GM23338 (cell line): Measurements from ENCODE around the gene ATOH8. TPM values are rescaled to one million over a fixed set of nuclear protein-coding genes. Genes with fewer than 3 reads are reported as not detected.

Experiments
- ATAC-seq: fragments of 200-7000 bp; cut with Tn5 transposase; 3 replicates; pipeline ENCODE4 v1.9.1; 2020
- DNase-seq: peaks from one replicate; pipeline ENCODE4 v3.0.0-alpha.2; 2015; ENCODE audit warnings: low spot score
- H2AFZ ChIP-seq: fragments of 200-600 bp; sonication (generic); 2 replicates; pipeline ENCODE4 v1.8.0; 2016; ENCODE audit warnings: antibody characterized with exemption, mild to moderate bottlenecking, moderate library complexity
- H3F3A ChIP-seq: fragments of 200-600 bp; sonication (generic); replicated peaks from 2 replicates; pipeline ENCODE4 v1.8.0; 2017; ENCODE audit warnings: antibody characterized with exemption, mixed run types, low read depth
- H3K27ac ChIP-seq: fragments of 200-600 bp; sonication (generic); 2 replicates; pipeline ENCODE4 v1.6.1; 2016; ENCODE audit warnings: low read depth
- H3K27me3 ChIP-seq: fragments of 200-600 bp; sonication (generic); 2 replicates; pipeline ENCODE4 v1.8.0; 2016; ENCODE audit warnings: mild to moderate bottlenecking, mixed run types, moderate library complexity; ENCODE audit not compliant: insufficient read depth
- H3K36me3 ChIP-seq: fragments of 200-600 bp; sonication (generic); 2 replicates; pipeline ENCODE4 v1.8.0; 2016; ENCODE audit warnings: mild to moderate bottlenecking; ENCODE audit not compliant: insufficient read depth
- H3K4me1 ChIP-seq: fragments of 200-600 bp; sonication (generic); 2 replicates; pipeline ENCODE4 v1.8.0; 2016; ENCODE audit warnings: mild to moderate bottlenecking, moderate library complexity; ENCODE audit not compliant: insufficient read depth
- H3K4me2 ChIP-seq: fragments of 200-600 bp; sonication (generic); 2 replicates; pipeline ENCODE4 v1.7.1; 2017; ENCODE audit warnings: mixed run types
- H3K4me3 ChIP-seq: fragments of 200-600 bp; sonication (generic); 2 replicates; pipeline ENCODE4 v1.6.1; 2016; ENCODE audit warnings: mixed run types
- H3K79me2 ChIP-seq: fragments of 200-600 bp; sonication (generic); replicated peaks from 2 replicates; pipeline ENCODE4 v1.8.0; 2017; ENCODE audit warnings: mild to moderate bottlenecking; ENCODE audit not compliant: insufficient read depth
- H3K9me2 ChIP-seq: fragments of 200-600 bp; sonication (generic); 2 replicates; pipeline ENCODE4 v1.8.0; 2017; ENCODE audit not compliant: insufficient read depth
- H4K20me1 ChIP-seq: fragments of 200-600 bp; sonication (generic); replicated peaks from 2 replicates; pipeline ENCODE4 v1.8.0; 2017; ENCODE audit warnings: mild to moderate bottlenecking; ENCODE audit not compliant: insufficient read depth
- H3K27ac Mint-ChIP-seq: 2 replicates; pipeline ENCODE4 v1.8.0; 2020; ENCODE audit warnings: inconsistent platforms, mild to moderate bottlenecking, moderate library complexity, mixed read lengths
- H3K27me3 Mint-ChIP-seq: 3 replicates; pipeline ENCODE4 v1.8.0; 2022; ENCODE audit warnings: low read depth, mild to moderate bottlenecking, moderate library complexity, mixed read lengths, inconsistent platforms; ENCODE audit not compliant: insufficient read depth, poor library complexity
- H3K36me3 Mint-ChIP-seq: 3 replicates; pipeline ENCODE4 v1.8.0; 2021; ENCODE audit warnings: low read depth, mild to moderate bottlenecking, inconsistent platforms, moderate library complexity, mixed read lengths
- H3K4me1 Mint-ChIP-seq: 3 replicates; pipeline ENCODE4 v1.8.0; 2020; ENCODE audit warnings: mild to moderate bottlenecking, inconsistent platforms, mixed read lengths
- H3K4me3 Mint-ChIP-seq: 3 replicates; pipeline ENCODE4 v1.8.0; 2021; ENCODE audit warnings: moderate library complexity, mild to moderate bottlenecking, inconsistent platforms, mixed read lengths
- H3K9me3 Mint-ChIP-seq: 3 replicates; pipeline ENCODE4 v1.8.0; 2020; ENCODE audit warnings: moderate library complexity, mild to moderate bottlenecking, inconsistent platforms, mixed read lengths
- CREB1 ChIP-seq: fragments of 250-450 bp; sonication (Bioruptor Pico); IDR thresholded peaks from 2 replicates; pipeline ENCODE4 v1.5.0; 2020; ENCODE audit warnings: low read depth, mild to moderate bottlenecking, moderate library complexity
- CTCF ChIP-seq, 2 experiments: fragments of 200-600 bp in 1 of 2; sonication (generic) in 1 of 2; conservative IDR thresholded peaks; 2 replicates each; pipeline versions ENCODE4 v1.5.1 to v1.6.1; 2016 to 2017; ENCODE audit warnings: antibody characterized with exemption in 2 of 2, low read depth in 2 of 2, mild to moderate bottlenecking in 2 of 2, moderate library complexity in 1 of 2
- ETS1 ChIP-seq: IDR thresholded peaks from 2 replicates; pipeline ENCODE4 v1.6.1; 2016; ENCODE audit warnings: antibody characterized with exemption
- EZH2 ChIP-seq: fragments of 200-600 bp; sonication (generic); IDR thresholded peaks from one replicate; pipeline ENCODE4 v1.8.0; 2017; ENCODE audit warnings: antibody characterized with exemption, mild to moderate bottlenecking, low read depth; ENCODE audit not compliant: unreplicated experiment
- EZH2phosphoT487 ChIP-seq: fragments of 200-600 bp; sonication (generic); IDR thresholded peaks from one replicate; pipeline ENCODE4 v1.8.1; 2018; ENCODE audit warnings: antibody characterized with exemption; ENCODE audit not compliant: unreplicated experiment
- JUNB ChIP-seq: IDR thresholded peaks from one replicate; pipeline ENCODE4 v1.6.1; 2016; ENCODE audit warnings: antibody characterized with exemption; ENCODE audit not compliant: unreplicated experiment
- NANOG ChIP-seq: IDR thresholded peaks from 2 replicates; pipeline ENCODE4 v1.6.1; 2016; ENCODE audit warnings: antibody characterized with exemption, borderline replicate concordance
- POLR2AphosphoS5 ChIP-seq: IDR thresholded peaks from 2 replicates; pipeline ENCODE4 v1.6.1; 2016; ENCODE audit warnings: antibody characterized with exemption, low read depth
- REST ChIP-seq: IDR thresholded peaks from one replicate; pipeline ENCODE4 v1.6.1; 2018; ENCODE audit warnings: antibody characterized with exemption; ENCODE audit not compliant: unreplicated experiment
- STAT1 ChIP-seq: IDR thresholded peaks from one replicate; pipeline ENCODE4 v1.6.1; 2016; ENCODE audit warnings: antibody characterized with exemption; ENCODE audit not compliant: unreplicated experiment
- ZNF114 ChIP-seq: fragments of 250-450 bp; sonication (Bioruptor Pico); IDR thresholded peaks from 2 replicates; pipeline ENCODE4 v1.5.0; 2020; ENCODE audit warnings: mild to moderate bottlenecking, moderate library complexity
- ZNF331 ChIP-seq: fragments of 250-450 bp; sonication (Bioruptor Pico); IDR thresholded peaks from 2 replicates; pipeline ENCODE4 v1.5.0; 2020; ENCODE audit warnings: low read depth, mild to moderate bottlenecking, moderate library complexity
- ZNF462 ChIP-seq: fragments of 250-450 bp; sonication (Bioruptor Pico); IDR thresholded peaks from 2 replicates; pipeline ENCODE4 v1.5.0; 2020; ENCODE audit warnings: mild to moderate bottlenecking, moderate library complexity
- polyA plus RNA-seq: library from polyadenylated mRNA; unstranded; fragments of >200 nt; fragmentation: Nextera tagmentation; extraction: Ambion mirVana; gene quantifications from 2 replicates; pipeline ENCODE4 v1.2.1, GENCODE V29; 2016
- total RNA-seq: library from RNA; depleted of rRNA; stranded (reverse); fragments of >200 nt; shearing (Covaris generic); gene quantifications from 2 replicates; pipeline ENCODE4 v1.2.3, GENCODE V29; 2014

ATOH8 gene
- total and polyA plus RNA-seq, 2 experiments from 2014 or later: 0.11 to 0.97 TPM

GRCh38 chr2:85767803-85768665 is 14.2 kb downstream of the ATOH8 start:
- Histone ChIP-seq H3K36me3 (no peaks in the 10 kb centered on the region), H3K9me2 (no peaks in the 10 kb centered on the region), H3K27me3 (peaks cover 59% of the 10 kb centered on the region), H3K4me2 (peak overlapping the region; percentile 69), H4K20me1 (no peaks in the 10 kb centered on the region), H2AFZ (peak overlapping the region; percentile 80; the same call in 1 of the 2 replicates), H3F3A (0 out of 2 replicates have a peak, but pooled peaks cover 2% of the 10 kb centered on the region), H3K27ac (no peak overlapping the region), H3K79me2 (no peaks in the 10 kb centered on the region), H3K4me1 (peaks cover 62% of the 10 kb centered on the region), H3K4me3 (peak overlapping the region; percentile 9; the same call in 1 of the 2 replicates)
- Mint-ChIP-seq H3K36me3 (no peaks in the 10 kb centered on the region; the same call in 2 of the 3 replicates), H3K9me3 (no peaks in the 10 kb centered on the region), H3K27me3 (peaks cover 50% of the 10 kb centered on the region), H3K4me1 (peaks cover 77% of the 10 kb centered on the region), H3K4me3 (no peak overlapping the region), H3K27ac (no peak overlapping the region)
- no peak for ATAC-seq
- TF ChIP-seq POLR2AphosphoS5 (no peak), CTCF (conservative IDR thresholded peaks at IDR 0.05; ENCODE audit: low read depth in 2 of 2) (no peak), ZNF331 (CRISPR knock-in tag) (no peak), CREB1 (CRISPR knock-in tag) (no peak), ZNF114 (no peak), REST (no peak), JUNB (no peak), ETS1 (no peak), ZNF462 (CRISPR knock-in tag) (no peak), EZH2 (no peak), EZH2phosphoT487 (no peak), NANOG (no peak), STAT1 (no peak)
- DNase-seq: no peak
